Ecto neural progenitor cell (in vitro differentiated cells): Measurements from ENCODE around the gene FRMD4A.

ENCODE experiments used
- DNase-seq: peaks from one replicate; pipeline ENCODE4 v3.0.0-alpha.2; 2018; ENCODE audit warnings: low spot score

The FRMD4A gene

DNA sequence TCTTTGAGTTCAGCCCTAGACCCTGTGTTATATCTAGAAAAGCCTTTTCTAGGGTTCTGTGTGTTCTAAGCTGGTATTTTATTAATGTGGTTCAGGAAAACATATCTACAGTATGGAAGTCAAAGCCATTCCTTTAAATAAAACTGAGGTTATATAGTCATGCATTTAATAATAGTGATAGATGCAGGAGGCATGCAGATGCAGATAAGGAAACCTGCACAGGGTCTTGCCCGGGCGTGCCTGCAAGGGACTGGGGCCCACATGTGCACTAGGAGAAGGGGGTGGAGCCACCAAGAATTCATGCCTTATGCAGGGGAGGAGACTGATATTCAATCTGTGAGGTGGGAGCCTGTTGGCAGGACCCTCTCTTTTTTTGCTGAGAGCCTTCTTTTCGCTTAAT is 572.4 kb downstream of the FRMD4A start:
- DNase-seq: no peak

DNA sequence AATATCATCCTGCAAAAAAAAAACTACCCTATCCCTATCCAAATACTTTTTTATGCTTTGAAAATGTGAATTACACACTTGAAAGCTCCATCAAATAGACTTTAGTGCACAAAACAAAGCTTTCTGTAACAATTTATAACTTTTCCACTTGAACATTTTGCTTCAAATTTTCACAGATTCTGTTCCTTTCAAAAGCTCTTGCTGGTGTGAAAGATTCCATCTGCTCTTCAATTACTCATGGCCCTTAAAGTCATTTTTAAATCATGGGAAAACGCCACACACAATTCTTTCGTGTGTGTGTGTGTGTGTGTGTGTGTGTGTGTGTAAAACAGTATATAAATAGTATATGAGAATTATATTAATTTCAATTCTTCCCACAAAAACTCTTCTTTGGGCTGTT is 576.4 kb downstream of the FRMD4A start:
- DNase-seq: no peak

- no peak for DNase-seq
These were observed 579.4 kb downstream of the FRMD4A start for GRCh38 chr10:13751191-13751764.

GRCh38 chr10:13750299-13751190 is 580.2 kb downstream of the FRMD4A start:
- no peak for DNase-seq

DNA sequence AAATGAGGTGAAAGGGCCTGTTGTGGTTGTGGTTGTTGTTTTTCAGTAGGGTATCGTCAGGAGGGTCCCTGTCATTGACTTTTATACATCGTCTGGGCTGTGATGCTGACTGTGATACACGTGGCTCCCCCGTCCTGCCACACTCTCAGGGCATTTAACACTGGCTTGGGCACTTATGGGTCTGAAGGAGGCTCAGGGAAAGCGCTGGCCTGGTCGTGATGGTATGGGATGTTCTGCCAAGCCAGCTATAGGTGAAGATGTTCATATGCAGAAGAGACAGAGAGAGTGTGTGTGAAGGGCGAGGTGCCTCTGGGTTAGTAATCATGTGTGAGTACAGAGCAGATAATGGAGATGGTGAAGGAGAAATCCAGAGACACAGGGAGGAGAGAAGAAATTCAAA is 585.5 kb downstream of the FRMD4A start:
- no peak for DNase-seq

DNA sequence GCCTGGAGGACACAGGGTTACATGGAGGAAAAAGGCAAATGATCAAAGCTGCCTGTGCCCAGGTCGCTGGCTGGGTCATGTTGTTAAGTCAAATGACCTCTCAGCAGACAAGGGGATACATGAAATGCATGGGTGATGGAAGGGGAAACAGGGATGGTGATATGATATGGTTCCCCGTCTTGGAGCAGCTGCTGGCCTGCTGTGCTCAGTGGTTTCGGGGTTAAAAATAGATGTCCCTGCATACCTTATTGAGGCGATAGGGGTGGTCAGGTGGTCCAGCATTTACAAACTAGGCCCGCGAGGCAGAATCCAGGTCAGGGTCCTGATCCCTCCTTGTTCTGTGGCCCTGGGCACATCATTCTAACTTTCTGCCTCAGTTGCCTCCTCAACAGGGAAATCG is 586.8 kb downstream of the FRMD4A start:
- DNase-seq: no peak

GRCh38 chr10:13743101-13743693 is 587.5 kb downstream of the FRMD4A start:
- no peak for DNase-seq

GRCh38 chr10:13741438-13741837 is 589.3 kb downstream of the FRMD4A start:
- no peak for DNase-seq

GRCh38 chr10:13740461-13740860 is 590.3 kb downstream of the FRMD4A start:
- no peak for DNase-seq

GRCh38 chr10:13739183-13739582 is 591.5 kb downstream of the FRMD4A start:
- DNase-seq: no peak

DNA sequence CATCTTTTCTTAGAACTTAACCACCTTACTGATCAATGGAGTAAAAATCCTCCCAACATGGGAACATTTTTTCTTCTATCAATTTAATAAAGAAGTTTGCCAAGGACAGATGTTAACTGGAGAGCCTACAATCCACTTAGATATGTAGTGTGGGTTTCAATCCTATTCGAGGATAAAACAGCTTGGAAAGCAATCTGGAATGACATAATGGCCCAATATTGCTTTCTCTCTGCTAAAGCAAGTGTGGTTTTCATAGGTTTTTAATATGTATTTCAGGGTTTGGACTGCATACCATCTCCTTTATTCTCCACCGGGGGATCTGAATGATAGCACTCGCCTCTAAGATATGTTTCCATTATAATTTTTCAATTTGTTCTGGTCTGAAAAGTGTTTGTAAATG is 594.2 kb downstream of the FRMD4A start:
- DNase-seq: no peak

GRCh38 chr10:13734151-13734550 is 596.6 kb downstream of the FRMD4A start:
- no peak for DNase-seq

- DNase-seq: no peak
These were observed 597.7 kb downstream of the FRMD4A start for GRCh38 chr10:13733071-13733470.

GRCh38 chr10:13732465-13732881 is 598.3 kb downstream of the FRMD4A start:
- no peak for DNase-seq

DNA sequence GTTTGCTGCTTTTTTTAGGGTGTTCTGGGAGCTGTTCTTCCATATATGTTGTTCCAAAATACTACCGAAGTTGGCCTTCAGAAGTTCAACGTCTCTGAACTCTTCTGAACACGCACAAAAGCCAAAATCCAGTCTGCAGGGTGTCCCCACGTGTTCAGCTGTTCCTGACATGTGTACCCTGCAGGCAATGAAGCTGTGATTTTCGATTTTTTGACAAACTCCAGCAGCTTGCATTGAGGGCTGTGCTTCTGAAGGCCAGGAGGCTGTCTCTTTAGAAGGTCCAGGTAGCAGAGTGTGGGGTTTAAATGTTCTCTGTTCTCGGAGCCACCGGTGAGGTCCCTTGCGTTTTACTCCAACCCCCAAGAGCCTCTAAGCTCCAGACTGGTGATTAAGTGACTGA is 598.9 kb downstream of the FRMD4A start:
- DNase-seq: no peak

- DNase-seq: no peak
These were observed 599.8 kb downstream of the FRMD4A start for GRCh38 chr10:13730956-13731355.

- no peak for DNase-seq
These were observed 600.4 kb downstream of the FRMD4A start for GRCh38 chr10:13730306-13730652.

GRCh38 chr10:13729586-13730305 is 601.0 kb downstream of the FRMD4A start:
- no peak for DNase-seq

DNA sequence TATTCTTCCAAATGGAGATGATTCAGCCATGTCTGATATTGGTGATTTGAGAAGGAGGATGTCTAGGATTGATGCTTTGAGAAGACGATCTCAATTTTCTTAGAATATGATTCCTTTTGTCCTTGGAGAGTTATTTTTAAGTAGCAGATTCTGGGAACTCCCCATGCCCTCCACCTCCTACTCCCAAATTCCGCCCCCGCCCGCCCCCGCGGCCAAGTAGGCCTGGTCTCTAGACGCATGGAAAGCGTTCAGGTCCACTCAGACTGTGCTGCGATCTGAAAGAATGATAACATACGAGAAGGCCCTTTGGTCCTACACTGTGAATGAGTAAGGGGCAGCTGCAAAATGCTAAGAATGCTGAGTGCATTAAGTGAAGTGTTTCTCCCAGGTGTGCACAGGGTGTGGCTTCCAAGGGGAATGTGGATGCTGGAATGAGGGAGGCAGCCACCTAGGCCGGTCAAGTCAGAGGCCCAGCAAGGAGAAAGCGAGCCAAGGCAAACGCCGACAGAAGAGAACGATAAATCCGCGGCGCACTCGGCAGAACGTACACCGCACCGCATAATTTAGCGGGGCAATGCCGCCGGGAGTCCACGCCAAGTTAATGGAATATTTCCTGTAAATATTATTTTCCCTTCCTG is 601.7 kb downstream of the FRMD4A start:
- no peak for DNase-seq

DNA sequence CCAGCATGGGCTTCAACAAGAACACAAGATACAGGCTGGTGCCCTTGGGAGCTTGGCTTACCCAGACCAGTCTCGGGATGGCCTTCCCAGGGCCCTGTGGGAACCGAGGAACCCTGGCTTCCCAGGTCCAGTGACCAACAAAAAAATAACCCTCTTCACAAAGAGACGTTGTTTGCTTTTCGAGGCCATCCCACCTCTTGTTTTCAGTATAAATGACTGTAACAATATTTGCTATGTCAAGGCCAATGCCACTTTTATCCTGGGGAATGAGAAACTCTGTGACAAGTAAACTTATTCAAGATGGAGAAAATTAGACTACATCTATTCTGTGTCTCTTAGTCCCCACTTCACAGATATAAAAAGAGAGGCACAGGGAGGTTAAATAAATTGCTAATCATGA is 605.1 kb downstream of the FRMD4A start:
- no peak for DNase-seq

- DNase-seq: no peak
These were observed 606.2 kb downstream of the FRMD4A start for GRCh38 chr10:13724484-13724883.
